Measurements from ENCODE around the gene HIP1.
"Not testable (repeated sequence)": the region's sequence is repeated elsewhere in the genome, so short reads cannot be mapped to it uniquely, and the experiment has no call there.

Gene HIP1

DNA sequence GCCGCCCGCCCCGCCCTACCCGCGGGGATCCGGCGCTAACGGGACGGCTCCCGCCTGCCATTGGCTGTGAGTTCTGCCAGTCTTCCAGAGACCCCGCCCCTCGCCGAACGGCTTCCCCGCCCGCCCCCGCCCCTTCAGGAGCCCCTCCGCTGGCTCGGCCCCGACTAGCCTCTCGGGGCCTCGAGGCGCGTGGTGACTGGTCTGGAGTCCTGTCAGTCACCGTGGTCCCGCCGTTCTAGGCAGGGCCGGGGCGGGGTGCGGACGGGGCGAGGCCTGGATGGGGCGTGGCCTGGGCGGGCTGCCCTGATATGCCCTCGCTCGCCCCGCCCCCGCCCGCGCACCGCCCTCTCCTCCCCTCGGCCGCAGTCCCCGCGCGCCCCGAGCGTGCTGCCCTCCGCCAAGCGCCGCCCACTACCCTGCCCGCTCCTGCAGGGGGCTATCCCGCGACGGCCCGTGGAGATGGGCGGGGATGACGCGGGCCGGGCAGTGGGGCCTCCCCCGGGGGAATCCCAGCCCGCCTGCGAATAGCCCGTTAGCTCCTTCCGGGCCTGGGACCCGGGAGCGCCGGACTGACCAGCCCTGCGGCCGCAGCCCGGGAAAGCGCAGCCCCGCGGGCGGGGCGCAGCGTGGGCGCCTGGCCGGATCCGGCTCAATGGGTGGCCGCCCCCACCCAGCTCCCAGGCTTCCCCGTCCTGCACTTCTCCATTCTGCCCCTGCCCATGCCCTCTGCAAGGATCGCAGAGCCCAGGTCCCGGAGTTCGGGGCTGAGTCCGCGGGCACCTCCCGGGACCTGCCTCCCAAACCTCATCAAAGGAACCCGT, 444 bp upstream of the HIP1 start:
- DNase-seq: peak; percentile 99

DNA sequence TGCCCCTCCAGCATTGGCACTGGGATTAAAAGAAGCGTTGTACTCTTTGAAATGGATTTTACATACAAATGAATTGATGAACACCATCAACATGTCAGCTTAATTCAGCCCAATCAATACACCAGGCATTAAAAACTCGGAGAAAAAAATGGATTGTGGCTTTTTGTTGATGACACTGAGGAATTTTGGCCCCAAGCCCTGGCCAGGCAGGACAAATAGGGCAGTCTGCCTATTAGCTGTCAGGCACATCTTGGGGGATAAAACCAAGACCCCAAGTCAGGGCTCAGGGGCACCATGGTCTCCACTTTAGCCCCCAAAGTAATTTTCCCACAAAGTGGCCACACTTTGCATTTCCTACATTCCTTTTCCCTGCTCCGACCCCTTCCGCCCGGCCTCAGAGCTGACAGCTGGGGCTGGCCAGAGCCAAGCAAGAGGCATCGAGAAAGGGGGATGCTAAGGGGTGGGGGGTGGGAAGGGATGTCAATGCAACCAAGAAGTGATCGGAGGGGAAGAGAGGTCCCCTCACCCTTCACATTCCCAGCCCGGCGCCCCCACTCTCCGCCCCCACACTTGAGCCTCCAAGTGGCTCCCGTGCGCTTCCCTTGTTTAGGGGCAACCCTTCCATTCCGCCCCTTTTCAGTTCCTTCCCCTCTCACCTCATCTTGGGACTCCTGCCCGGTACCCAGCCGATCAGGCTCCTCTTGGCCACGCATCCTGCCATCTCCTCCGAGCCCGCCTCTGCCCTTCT, 711 bp downstream of the HIP1 start:
- DNase-seq: no peak

DNA sequence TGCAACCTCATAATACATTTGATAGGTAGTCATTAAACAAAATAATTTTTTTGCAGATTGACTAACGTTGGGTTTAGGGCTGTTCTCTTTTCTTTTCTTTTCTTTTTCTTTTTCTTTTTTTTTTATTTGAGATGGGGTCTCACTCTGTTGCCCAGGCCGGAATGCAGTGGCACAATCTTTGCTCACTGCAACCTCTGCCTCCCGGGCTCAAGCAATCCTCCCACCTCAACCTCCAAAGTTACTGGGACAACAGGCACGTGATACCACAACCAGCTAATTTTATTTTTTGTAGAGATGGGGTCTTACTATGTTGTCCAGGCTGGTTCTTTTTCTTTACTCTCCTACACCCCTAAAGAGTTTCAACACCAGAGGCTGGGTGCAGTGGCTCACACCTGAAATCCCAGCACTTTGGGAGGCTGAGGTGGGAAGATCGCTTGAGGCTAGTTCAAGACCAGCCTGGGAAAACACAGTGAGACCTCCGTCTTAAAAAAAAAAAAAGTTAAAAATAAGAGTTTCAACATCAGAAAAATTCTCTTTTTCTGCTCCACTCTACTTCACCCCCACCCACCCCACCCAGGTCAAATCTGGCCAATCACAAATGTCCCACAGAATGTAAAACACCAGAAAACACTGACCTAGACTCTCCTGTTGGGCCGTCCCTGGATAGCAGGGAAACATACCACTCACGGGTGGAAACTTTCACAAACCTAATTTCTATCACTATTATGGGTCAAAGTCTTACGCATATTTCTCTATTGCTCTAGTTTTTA, 3.0 kb downstream of the HIP1 start:
- DNase-seq: no peak

DNA sequence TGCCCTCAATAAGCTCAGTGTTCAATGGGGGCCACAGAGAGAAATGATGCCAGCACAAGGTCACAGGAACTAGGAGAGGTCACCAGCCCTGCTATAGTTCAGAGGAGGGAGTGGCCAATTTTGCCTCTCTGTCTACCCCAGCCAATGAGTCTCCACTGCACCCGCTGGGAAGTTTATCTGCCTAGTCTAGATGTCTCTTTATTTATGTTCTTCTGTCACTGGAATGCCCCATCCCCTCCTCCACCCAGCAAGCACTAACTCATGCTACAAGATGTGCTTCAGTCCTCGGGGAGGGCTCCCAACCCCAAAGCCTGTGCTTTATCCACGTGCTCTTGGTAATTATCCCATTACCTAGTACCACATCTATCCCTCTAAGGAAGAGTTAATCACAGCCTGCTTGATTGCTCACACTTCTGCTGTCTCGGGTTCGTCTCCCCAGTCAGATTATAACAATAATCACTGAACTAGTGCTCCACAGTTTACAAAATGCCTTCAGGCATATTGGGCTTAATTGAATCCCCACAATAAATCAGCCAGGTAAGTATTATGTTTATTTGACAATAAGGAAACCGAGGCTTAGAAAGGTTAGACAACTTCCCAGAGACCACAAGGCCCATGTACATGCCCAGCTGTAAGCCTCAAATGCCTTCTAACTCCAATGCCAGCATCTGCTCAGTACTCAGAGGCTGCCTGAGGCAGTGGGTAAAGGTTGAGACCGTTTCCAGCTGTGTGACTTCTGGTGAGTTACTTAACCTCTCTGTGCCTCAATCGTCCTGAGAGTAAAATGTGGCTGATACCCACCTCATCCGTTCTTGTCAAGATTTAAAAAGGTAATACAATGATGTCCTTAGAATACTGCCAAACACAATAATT, 3.9 kb downstream of the HIP1 start:
- no peak for DNase-seq

DNA sequence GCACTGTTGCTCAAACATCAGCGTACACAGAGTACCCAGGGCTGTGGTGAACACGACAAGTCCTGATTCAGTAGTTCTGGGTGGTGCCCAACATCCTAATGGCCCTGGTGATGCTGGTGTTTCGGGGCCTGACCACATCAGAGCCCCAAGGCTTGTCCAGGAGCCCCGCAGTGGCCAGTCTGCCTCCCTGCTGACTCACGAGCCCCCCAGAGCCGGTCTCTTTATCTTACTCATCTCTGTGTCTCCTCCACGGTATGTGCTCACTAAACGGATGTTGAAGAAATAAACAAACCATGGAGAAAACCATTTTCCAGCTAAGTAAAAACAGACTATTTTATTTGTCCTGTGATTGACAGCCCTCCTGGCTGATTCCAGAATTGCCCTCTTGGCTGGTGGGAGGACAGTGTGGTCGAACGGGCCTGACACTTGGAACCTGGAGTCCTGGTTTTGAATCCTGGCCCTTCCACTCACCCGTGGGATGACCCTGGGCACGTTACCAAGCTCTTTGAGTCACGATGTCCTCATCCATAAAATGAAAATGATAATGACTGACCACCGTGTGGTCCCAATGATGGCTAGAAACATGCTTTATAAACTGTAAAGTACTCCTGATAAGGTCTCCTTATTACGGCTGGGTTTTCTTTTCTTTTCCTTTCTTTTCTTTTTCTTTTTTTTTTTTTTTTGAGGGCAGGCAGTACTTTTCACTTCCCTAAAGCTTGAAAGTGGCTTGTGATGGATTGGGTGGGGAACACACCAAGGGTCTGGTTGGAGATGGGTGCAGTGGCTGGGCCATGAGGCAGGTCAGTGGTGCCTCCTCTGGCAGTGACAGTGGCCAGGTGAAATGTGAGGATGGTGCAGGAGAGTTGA, 5.7 kb downstream of the HIP1 start:
- DNase-seq: no peak

DNA sequence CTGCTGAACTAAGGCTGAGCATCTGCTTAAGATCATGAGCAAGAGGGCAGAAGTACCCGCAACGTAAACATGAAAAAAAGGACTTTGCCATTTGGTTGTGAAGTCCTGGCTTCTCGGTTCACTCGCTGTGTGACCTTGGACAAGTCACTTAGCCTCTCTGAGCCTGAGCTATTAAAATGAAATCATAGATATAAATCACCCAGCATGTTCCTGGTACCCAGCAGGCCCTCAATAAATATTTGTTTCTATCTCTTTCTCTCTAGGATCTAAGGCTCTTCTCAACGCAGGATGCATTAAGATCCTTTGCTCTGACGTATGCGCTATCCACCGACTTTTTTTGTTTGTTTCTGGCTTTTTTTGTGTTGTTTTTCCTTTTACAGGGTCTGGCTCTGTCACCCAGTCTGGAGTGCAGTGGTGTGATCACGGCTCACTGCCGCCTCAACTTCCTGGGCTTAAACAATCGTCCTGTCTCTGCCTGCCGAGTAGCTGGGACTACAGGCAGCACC, 6.7 kb downstream of the HIP1 start:
- no peak for DNase-seq

DNA sequence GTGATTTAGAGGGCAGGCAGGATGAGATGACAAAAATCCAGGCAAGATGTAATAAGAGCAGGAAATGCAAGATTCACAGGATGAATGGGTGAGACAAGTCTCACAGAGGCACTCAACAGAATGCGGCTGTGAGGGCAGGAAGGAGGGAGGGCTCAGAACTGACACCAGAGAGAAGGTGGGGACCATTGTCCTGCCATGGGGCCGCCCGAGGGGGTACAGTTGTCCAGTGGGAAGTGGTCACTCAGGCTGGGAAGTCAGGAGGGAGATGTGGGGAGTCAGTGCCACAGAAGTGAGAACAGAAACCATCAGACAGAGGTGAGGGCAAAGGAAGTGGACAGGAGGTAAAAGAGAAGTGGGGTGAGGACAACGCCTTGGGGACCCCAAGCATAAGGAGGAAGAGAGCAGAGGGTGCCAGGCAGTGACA, 8.9 kb downstream of the HIP1 start:
- no peak for DNase-seq

DNA sequence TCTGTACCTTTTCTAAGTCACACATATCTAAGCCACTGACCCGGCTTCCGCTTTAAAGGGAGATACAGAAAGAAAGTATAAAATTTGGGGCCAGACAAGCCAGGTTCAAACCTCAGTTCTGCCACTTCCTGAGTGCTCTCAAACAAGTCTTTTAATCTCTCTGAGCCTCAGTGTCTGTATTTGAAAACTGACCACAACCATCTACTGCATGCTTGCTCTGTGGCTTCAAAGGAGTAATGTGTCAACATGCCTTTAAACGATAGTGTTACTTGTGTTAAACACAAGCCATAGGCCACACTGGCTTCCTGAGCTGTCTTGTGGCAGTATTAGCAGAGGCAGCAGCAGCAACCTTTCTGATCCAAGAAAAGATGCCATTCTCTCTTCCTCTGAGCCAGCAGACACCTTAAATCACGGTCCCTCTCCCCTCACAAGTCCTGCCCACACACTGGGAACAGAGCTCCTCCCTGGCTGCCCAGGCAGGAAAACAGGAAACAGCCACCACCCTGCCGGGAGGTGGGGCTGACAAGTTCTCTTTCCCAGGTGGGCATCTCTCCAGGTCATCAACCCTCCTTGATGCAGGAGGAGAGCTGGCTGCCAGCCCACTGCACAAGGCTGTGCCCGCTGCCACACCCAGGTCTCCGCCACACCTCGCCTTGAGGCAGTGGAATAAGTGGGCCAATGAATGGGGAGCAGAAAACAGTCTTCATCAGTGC, 10.7 kb downstream of the HIP1 start:
- DNase-seq: peak; percentile 54

DNA sequence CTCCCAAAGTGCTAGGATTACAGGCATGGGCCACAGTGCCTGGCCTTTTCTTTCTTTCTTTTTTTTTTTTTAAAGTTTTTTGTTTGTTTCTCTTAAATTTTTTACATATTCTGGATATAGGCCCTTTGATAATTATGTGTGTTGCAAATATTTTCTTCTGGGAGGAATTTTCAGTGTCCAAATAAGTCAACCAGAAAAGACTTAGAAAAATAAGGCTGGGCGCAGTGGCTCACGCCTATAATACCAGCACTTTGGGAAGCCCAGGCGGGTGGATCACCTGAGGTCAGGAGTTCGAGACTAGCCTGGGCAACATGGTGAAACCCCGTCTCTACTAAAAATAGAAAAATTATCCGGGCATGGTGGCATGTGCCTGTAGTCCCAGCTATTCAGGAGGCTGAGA, 11.4 kb downstream of the HIP1 start:
- DNase-seq: not testable (repeated sequence)

DNA sequence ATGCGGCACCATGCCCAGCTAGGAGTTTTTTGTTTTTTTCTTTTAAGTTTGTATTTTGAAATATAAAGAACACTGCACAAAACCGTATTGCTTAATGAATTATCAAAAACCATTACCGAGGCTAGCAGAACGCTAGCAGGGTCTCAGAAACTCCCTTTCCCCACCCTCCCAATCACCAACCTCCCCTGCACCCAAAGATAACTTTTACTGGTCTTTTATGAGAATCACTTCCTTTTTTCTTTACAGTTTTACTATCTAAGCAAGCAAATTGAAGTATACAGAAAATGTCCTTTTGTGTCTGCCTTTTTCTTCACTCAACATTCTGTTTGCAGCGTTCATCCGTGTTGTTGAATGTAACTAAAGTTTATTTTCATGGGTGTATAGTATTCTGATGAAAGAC, 13.4 kb downstream of the HIP1 start:
- no peak for DNase-seq

DNA sequence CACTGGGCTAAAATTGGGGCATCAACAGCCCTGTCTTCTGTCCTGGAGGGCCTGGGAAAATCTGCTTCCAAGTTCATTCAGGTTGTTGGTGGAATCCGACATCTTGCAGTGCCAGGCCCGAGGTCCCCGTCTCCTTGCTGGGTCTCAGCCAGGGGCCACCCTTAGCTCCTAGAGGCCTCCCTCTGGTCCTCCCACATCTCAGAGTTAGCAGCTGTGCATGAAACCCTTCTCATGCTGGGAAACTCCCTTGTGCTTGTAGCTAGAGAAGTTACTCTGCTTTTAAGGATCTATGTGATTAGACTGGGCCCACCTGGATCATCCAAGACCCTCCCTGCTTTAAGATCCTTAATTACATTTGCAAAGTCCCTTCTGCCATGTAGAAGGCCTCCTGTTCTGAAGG, 15.3 kb downstream of the HIP1 start:
- no peak for DNase-seq

DNA sequence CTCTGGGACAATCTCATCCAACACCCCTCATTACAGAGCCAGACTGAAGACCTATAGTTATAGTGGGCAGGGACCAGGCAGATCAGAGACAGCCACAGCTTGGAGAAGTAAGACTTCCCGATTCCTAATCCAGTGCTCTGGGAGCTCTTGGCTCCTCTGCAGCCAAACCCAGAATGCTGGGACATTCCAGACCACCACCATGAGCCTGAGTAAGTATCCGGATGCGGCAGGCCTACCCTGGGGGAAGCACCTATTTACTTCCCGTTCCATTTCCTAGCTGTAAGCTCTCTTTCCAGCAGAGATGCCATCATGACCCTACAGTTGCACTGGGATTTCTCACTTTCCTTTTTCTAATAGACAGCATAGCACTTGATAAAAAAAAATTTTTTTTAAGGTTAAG, 16.4 kb downstream of the HIP1 start:
- DNase-seq: no peak

DNA sequence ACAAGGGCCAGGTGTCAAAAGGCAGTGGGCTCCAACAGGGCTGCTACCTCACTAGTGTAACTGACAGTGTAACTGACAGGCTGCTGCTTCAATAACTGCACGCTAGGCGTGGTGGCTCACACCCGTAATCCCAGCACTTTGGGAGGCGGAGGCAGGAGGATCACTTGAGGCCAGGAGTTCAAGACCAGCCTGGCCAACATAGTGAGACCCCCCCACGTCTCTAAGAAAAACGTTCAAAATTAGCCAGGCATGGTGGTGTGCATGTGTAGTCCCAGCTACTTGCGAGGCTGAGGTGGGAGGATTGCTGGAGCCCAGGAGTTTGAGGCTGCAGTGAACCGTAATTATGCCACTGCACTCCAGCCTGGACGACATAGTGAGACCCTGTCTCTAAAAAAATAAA, 16.8 kb downstream of the HIP1 start:
- DNase-seq: not testable (repeated sequence)

DNA sequence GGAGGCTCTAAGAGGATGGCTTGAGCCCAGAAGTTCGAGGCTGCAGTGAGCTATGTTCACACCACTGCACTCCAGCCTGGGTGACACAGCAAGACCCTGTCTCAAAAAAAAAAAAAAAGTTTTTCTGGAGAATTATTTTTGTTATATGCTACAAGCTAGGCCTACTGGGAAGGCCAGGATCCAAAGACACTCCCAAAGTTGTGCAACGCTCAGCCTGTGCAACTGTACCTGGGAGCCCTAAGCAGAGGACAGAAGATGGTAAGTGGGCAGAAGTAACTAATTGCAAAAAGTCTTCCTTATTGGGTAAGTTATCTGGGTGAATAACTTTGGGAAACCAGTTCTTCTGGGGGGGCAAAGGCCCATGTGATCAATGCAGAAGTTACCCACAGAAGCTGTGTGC, 17.3 kb downstream of the HIP1 start:
- DNase-seq: no peak

DNA sequence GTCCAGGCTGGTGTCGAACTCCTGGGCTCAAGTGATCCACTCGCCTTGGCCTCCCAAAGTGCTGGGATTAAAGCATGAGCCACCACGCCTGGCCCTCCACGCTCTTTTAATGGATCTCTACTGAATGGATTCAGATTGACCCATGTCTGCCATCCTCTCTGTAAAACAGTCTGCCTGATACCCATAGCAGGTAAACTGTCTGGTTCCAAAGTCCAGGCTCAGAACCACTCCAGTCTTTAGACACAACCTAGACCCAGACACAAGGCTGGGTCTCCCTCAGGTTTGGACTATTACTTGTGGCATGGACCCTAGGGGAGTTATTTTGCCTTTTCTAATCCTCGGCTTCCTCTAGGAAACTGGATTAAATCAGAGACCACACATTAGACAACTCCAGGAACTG, 19.1 kb downstream of the HIP1 start:
- DNase-seq: no peak

DNA sequence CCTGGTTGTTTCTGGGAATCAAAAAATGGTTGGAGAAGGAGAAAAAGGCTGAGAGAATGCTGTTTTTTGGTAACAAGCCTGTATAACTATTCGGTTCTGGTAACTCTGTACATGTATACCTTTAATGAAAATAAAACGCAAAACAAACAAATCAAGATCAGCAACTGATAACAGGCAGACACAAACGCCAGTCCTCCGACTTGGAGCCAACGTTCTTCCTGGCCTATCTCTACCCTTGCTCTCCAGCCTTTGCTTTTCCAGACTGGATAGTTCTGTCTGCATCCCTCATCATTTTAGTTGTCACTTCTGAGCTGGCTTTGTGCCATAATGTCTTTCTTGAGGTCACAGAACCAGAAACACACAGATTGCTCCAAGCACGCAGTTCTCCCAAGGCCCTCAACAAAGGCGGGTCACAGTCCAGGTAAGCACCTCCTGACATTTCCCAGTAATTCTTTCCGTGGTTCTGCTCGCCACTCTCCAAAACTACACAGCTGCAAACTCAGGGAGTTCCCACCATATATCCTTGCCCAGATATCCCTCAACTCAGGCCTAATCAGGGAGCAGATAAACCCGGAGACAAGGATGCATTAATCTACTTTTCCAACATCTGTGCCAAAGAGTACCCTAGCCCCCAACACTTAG, 20.2 kb downstream of the HIP1 start:
- no peak for DNase-seq

DNA sequence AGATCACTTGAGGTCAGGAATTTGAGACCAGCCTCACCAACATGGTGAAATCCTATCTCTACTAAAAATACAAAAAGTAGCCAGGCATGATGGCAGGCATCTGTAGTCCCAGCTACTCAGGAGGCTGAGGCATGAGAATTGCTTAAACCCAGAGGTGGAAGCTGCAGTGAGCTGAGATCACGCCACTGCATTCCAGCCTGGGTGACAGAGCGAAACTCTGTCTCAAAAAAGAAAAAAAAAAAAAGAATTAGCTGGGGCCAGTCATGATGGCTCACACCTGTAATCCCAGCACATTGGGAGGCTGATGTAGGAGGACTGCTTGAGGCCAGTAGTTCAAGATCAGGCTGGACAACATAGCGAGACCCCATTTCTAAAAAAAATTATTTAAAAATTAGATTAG, 21.0 kb downstream of the HIP1 start:
- DNase-seq: not testable (repeated sequence)

DNA sequence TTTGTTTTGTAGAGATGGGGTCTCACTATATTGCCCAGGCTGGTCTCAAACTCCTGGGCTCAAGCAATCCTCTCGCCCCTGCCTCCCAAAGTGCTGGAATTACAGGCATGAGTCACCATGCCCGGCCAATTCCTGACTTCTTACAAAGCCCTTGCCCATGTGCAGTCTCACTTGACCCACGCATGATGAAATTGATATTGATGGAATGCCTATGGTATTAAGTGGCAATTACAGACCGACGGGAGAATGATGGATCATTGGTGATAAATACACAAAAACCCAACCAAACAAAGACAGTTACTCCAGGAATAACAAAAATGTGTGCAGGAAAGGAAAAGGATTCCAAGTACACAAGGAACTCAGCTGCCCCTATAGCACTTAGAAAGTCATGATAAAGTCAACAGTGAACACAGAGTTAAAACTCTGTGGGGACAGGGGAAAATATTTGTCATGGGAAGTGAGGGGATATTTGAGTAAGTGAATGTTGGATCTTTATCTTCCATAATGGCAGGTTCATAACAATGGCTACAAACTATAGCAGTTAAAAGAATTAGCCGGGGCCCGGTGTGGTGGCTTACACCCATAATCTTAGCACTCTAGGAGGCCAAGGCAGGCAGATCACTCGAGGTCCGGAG, 21.6 kb downstream of the HIP1 start:
- no peak for DNase-seq

DNA sequence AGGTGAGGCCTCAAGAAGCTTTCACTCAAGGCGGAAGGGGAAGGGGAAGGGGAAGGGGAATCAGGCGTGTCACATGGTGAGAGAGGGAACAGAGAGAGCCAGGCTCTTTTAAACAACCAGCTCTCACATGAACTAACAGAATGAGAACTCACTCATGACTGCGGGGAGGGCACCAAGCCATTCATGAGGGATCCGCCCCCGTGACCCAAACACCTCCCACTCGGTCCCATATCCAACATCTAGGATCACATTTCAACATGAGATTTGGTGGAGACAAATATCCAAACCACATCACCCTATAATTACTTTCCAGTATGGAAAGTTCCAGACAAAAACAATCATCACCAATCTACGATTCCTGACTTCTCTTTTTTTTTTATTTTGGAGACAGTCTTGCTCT, 22.9 kb downstream of the HIP1 start:
- no peak for DNase-seq
